HG03342 (cell line): ENCODE measurements around the gene NAA50.

Experiments
- ATAC-seq: cut with Tn5 transposase; IDR thresholded peaks from one replicate; pipeline ENCODE4 v1.9.1; 2021; ENCODE audit warnings: mild to moderate bottlenecking, moderate library complexity; ENCODE audit not compliant: unreplicated experiment

The NAA50 gene

DNA sequence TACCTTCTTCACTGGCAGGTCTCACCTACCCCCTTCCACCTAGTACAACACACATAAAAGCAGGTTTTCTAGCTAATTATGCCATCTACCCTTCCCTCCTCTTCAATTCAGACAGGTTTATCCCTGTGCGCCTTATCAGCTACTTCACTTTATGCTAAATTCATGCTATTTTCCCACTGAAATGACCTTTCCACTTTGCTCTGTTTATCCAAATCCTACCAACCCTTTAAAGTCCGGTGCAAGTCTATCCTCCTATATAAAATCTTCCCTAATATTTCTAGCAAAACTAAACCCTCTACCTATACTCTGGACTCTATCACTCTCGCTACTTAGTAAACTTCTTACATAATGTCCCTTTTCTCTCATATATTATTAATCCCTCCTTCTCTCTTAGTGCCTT, 55.6 kb downstream of the NAA50 start:
- ATAC-seq = no peak

DNA sequence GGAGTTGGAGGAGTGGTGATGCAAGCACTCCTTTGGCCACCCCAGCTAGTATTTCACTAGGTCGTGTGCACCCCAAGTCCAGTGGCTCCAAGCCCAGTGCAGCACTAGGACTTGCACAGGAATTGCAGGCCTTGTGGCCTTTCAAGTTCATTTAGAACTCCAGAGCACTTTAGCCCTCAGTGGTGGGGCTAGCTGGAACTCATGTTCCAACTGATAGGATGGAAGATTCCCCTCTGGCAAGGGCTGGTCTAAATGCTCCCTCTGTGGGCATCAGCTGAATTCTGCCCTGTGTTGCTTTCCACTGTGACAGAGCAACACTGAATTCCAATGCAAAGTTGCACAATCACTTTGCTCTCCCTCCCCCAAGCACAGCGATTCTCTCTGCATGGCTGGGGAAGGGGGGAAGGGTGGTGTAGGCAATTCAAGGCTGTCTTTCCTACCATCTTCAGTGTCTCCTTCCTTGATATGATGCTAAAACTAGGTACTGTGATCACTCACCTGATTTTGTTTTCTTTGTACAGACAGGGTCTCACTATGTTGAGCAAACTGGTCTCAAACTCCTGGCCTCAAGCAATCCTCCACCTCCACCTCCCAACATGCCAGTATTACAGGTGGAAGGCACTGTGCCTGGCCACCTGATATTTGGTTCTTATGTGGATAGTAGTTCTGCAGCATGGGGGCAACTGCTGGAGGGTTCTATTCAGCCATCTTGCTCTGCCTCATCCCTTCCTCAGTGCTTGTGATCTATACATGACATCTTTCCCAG, 59.9 kb downstream of the NAA50 start:
- ATAC-seq = no peak

DNA sequence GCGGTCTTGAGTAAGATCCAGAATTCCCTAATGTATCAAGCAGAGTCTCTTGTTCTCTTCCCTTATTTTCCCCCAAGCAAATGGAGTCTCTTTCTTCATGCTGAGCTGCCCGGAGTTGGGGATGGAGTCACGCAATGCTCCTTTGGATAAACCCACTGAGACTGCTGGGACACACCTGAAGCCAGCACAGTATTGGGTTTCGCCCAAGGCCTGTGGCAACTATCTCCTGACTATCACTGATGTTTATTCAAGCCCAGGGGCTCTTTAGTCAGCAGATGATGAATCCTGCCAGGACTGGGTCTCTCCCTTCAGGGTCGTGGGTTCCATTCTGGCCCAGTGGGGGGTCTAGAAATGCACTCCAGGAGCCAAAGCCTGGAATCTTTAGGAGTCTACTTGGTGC, 60.9 kb downstream of the NAA50 start:
- ATAC-seq = no peak

GRCh38 chr3:113684271-113684819, 61.7 kb downstream of the NAA50 start:
- no peak for ATAC-seq

DNA sequence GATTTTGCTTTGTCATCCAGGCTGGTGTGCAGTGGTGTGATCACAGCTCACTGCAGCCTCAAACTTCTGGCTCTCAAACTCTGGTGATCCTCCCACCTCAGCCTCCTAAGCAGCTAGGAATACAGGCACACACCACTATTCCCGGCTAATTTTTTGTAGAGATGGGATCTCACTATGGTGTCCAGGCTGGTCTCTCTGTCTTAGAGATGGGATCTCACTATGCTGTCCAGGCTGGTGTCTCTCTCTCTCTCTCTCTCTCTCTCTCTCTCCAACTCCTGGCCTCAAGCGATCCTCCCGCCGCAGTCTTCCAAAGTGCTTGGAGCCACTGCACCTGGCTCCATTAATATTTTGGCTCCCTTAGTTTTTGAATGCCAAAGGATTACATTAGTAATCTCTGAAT, 67.3 kb downstream of the NAA50 start:
- ATAC-seq = no peak

GRCh38 chr3:113677737-113678136, 68.3 kb downstream of the NAA50 start:
- no peak for ATAC-seq

DNA sequence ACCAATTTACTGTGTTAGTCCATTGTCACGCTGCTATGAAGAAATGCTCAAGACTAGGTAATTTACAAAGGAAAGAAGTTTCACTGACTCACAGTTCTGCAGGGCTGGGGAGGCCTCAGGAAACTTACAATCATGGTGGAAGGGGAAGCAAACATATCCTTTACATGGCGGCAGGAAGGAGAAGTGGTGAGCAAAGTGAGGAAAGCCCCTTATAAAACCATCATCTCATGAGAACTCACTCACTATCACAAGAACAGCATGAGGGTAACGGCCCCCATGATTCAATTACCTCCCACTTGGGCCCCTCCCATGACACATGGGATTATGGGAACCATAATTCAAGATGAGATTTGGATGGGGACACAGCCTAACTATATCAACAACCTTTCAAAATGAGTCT, 69.8 kb downstream of the NAA50 start:
- ATAC-seq = no peak

- ATAC-seq = no peak
Measured at GRCh38 chr3:113673593-113673992, 72.5 kb downstream of the NAA50 start.

GRCh38 chr3:113668015-113668414, 78.0 kb downstream of the NAA50 start:
- ATAC-seq = no peak
